GM12891 (cell line): Measurements from ENCODE around the gene ELOVL1.

Experiments used
- PAX5 ChIP-seq: IDR thresholded peaks from 2 replicates; pipeline ENCODE4 v1.6.1; 2011; ENCODE audit warnings: low read length, moderate library complexity, mild to moderate bottlenecking; ENCODE audit not compliant: insufficient read depth, severe bottlenecking
- POLR2A ChIP-seq: IDR thresholded peaks from 2 replicates; pipeline ENCODE4 v1.6.1; 2011; ENCODE audit warnings: low read depth, low read length, control low read depth
- POLR2AphosphoS5 ChIP-seq: IDR thresholded peaks from 2 replicates; pipeline ENCODE4 v1.6.1; 2011; ENCODE audit warnings: low read depth, low read length, control low read depth
- POU2F2 ChIP-seq: IDR thresholded peaks from 2 replicates; pipeline ENCODE4 v1.6.1; 2011; ENCODE audit warnings: low read depth, mild to moderate bottlenecking, control low read depth, low read length, moderate library complexity
- TAF1 ChIP-seq: IDR thresholded peaks from 2 replicates; pipeline ENCODE4 v1.6.1; 2011; ENCODE audit warnings: low read depth, low read length, control low read depth

GRCh38 chr1:43358121-43358745, 9.6 kb downstream of the ELOVL1 start:
- TF ChIP-seq POLR2AphosphoS5: no peak
- no peak; the same call in 1 of the 2 replicates for TF ChIP-seq POLR2A
- TF ChIP-seq TAF1: no peak
- no peak for TF ChIP-seq PAX5
- TF ChIP-seq POU2F2: no peak
